HG03139 (cell line): ENCODE measurements around the gene LIMD2.

Experiments used
- ATAC-seq: cut with Tn5 transposase; IDR thresholded peaks from one replicate; pipeline ENCODE4 v1.9.1; 2021; ENCODE audit not compliant: unreplicated experiment

LIMD2 gene

DNA sequence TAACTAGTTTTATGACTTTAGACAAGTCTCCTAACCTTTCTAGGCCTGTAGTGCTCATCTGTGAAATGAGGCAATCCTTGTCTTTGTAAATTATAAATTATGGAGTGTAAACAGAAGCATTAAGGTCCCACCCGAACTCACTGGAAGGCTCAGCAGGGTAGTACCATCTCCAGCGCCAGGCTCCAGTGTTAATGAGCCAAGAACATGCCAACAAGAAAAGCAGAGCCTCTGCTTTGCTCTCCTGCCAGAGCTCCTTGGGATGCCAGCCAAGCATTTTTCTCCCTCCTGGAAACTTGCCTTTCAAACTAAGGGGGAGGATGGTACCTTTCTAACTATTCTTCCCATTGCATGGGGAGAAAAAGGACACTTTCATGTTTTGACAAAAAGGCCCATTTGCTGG is 14.9 kb downstream of the LIMD2 start:
- ATAC-seq = no peak

DNA sequence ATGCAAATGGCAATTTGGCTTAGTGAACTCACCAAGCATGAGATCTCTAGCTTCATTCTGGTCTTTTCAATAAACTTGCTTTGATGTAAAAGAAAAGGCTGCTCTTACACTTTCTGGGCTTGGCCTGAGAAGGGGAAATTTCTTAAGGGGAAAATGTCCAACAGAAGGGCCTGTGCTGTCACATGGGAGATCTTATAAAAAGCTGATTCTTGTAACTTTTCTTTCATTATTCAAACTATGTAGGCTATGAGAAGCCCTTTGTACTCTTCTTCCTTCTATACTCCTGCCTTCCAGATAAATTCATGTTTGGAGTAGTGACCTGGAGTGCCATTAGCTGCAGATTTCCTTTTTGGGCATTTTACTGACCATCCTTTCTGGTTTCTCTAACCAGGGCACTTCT is 16.9 kb downstream of the LIMD2 start:
- no peak for ATAC-seq

DNA sequence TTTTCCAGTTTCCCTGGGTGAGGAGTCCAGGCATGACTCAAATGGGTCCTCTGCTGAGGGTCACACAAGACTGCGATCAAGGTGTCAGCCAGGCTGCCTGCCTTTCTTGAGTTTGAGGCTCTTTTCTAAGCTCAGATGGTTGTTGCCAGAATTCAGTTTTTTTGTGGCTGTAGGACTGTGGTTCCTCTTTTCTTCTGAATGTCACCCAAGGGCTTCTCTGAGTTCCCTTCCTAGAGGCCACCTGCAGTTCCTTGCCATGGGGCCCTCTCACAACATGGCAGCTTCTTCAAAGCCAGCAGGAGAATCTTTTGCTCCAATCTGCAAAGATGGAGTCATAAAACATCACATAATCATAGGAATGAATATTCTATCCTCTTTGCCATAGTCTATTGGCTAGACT is 17.5 kb downstream of the LIMD2 start:
- ATAC-seq = no peak

DNA sequence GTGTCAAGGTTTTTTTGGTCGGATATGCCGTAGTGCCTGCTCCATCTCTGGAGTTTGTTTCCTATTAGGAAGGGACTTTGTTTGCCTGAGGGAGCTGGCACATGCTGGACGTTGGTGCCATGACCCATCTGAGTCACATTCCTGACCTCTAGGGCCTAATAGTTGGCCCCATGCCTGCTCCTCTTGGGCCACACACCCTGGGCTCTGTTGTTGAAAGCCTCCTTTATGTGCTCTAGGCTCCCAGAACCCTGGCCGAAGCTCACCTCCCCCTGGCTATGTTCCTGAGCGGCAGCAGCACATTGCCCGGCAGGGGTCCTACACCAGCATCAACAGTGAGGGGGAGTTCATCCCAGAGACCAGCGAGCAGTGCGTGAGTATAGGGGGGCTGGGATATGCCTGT is 18.4 kb downstream of the LIMD2 start:
- ATAC-seq = no peak

DNA sequence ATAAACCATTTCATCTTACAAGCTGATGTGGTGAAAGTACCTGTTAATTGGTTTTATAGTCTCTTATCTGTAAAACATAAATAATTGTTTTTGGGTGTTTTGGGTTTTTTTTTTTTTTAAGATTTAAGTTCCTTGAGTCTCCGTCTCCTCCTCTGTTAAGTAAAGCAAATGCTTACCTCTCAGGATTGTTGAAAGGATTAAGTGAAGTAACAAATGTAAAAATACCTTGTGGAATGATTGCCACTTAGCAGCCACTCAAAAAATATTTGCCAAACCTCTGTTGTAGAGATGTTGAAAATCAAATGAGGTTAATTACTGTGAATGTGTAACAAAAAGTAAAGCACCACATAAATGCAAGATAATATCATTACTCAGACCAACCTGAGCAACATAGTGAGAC is 19.2 kb downstream of the LIMD2 start:
- ATAC-seq = no peak

DNA sequence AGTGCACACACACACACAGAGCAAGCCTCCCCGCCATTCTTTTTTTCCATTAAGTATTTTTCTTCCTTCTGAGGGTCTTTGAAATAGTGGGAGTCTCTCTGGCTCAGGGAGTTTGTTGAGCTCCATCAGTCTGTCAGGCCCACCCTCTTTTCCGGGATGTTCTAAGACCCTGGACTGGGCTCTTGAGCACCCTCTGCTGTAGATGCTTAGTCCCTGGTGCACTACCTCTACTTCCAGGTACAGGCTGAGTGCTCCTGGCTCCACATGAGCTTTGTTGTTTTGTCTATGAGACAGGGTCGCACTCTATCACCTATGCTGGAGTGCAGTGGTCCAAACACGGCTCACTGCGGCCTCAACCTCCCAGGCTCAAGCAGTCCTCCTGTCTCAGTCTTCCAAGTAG is 20.7 kb downstream of the LIMD2 start:
- no peak for ATAC-seq

DNA sequence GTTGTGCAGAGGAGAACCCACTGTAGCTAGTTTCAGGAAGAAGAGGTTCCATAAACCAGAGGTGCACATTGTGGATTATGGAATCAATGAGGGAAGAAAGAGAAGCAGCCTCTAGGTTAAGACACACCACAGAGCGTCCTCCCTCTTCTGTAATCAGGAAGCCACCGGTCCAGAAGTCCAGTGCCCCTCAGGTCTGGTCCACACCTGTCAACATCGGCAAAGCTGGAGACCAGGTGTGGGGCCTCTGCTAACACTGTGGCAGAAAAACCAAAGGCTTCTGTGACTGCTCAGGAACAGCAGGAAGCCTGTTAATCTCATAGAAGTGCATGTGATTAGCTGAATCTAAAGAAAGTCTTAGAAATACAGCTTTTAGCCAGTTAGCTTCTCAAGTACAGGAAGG is 23.3 kb downstream of the LIMD2 start:
- ATAC-seq = no peak

DNA sequence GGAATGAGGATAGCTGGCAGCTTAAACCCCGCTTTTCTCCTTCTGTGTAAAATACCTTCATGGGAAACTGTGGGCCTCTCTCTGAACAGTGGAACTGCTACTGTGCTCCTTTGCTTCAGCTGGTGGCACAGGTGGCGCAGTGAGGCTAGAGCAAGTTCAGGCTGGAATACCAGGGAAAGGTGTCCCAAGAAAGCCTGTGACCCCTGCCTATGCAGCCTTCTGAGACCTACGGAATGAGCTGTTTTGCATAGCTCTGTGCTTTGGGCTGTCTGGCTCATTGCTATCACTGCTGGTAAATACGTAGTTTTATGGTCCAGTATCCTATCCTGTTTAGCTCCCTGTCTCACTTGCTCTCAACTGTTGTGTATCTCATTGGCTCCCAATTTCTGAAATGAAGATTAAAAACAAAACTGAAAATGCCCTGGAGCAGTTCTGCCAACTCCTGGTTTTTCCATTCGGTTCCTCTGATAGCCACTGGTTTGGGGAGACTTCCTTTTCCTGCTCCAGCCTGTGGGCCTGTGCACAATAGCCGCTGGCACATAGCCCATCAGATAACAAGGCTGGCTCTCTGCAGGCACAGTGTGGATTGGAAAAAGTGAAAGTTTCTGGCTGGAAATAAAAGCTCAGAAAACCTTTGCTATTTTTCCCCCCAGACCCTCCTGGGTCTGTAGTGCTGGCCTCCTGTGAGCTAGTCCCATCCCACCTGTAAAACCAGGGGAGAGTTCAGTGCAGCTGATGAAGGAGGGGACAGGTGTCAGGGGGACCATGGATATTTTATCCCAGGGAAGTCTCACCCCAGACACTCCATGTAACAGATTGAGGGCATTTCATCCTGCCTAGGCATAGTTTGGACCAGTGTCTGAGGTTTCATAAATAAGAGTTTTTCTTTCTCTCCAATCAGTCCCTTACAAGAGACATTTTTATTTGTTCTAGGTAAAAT is 24.0 kb downstream of the LIMD2 start:
- no peak for ATAC-seq

DNA sequence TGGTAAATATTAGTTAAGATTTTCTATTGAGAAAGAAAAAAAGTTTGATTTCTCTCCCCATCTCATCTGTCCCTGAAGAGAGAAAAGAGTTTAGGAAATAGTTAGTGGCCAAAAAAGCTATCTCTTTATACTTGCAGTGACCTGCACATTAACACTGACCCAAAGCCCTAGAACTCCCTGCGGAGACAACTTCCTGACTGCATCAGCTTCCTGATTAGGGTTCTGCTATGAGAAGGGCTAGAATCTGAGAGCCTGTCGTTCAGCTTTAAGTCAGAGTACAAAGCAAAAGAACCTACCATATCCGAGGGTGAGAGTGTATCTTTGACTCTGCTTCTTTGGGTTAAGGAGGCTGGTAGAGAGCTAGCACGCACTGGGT is 24.7 kb downstream of the LIMD2 start:
- no peak for ATAC-seq

DNA sequence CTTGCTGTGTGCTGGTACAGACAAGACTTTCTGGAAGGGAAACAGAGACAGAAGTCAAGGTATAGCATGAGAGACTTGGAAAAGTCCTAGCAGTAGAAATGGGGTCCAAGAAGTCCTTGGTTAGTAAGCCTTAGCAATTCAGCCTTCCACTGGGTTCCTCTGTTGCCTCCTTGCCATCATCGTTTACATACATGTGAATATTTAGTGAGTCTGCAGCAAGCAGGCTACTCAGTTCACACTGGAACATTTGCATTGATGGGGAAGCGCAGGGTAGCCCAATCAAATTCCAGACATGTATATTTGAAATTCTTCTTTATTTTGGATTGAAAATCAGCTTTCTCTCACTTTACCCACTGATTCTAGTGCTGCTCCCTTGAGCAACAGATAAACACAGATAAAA is 27.1 kb downstream of the LIMD2 start:
- ATAC-seq = no peak

DNA sequence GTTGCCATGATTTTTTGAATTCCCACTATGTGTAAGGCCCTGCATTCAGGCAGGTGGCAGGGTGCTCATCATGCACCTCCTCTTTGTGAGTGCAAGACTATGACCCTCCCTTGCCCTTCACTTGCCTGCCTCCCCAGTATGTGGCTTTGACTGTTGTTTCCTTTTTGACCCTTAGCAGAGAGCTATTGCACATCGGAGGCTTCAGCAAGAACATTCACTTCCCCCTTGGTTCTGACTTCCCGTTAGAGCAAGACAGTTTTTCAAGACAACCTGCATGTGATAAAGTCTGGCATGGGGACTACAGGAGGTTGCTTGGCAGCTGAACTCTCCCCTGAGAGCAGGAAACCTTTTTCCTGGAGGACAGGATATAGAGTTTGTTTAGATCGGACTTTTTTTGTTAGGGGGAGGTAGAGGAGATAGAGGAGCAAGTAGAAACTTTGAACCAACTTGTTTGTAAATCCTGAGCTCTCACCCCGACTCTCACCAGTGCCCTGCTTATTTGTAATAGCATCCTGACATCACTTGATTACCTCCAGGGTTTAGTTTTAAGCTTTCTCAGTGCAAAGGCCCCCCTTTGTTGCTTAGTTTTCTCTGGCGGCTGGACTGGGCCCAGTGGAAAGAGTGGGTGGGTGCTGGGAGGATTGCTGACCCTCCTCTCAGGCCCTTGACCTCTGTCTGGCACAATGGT is 34.3 kb downstream of the LIMD2 start:
- ATAC-seq = no peak

DNA sequence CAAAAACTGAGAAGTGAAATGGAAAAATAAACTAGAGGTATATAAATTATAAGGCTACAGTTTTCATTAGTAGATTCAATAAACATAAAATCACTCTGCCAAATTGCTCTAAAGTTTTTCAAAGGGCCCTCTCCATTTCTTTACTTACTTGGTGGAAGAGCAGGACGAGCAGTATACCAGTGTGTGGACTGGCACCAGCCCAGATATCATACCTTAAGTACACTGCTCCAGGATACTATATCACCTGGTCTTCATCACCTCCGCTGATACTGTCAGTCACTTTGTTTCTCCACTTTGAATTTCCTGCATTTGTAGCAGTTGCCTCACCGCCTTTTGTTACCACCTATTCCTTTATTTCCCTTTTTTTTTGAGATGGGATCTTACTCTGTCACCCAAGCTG is 40.1 kb downstream of the LIMD2 start:
- no peak for ATAC-seq

DNA sequence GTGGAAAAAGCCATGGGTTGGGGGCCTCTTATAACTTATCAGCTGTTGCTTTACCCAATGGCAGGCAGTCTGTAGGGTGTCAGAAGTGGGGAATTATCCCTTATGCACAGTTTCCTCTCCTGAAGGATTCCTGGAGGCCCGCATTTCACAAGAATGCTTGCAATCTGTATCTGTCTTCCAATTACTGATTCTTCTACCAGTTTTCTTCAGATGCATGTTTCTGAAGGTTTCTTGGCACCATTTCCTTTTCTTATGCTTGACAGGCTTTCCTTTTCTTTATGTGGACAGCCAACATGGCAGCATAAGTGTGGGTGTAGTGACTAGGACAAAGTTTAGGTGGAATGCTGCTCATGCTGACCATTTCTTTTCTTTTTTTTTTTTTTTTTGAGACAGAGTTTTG is 41.6 kb downstream of the LIMD2 start:
- no peak for ATAC-seq

DNA sequence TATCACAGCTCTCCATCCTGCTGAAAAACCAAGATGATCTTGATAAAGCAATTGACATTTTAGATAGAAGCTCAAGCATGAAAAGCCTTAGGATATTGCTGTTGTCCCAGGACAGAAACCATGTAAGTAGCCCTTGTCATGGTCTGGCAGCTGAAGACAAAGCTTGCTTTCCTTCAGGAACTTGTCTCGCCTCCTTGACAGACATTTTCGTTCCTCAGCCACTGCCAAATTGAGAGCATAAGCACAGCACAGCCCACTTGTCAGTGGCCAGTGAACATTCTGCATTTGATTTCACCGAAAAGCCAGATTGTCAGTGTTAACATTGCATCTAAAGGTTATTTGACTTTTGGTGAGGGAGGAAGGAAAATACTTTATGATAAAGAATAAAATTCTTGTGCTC is 42.1 kb downstream of the LIMD2 start:
- ATAC-seq = no peak

DNA sequence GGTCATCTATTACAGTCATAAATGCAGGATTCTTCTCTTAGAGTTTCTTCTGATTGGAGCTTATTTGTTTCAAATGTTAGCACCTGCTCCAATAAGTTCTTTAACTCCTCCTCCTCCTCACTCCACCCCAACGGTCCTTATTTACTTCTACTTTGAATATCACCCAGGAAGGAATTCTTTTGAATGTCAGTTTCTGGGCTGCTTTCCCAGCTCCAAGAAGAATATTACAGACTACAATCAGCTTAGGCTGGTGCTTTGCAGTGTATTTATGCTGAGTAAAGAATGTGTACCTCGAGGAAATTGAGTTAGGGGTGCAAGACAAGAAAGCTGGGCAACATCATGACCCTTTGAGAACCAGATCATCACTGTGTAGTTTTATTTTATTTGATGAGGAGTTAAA is 46.9 kb downstream of the LIMD2 start:
- no peak for ATAC-seq

DNA sequence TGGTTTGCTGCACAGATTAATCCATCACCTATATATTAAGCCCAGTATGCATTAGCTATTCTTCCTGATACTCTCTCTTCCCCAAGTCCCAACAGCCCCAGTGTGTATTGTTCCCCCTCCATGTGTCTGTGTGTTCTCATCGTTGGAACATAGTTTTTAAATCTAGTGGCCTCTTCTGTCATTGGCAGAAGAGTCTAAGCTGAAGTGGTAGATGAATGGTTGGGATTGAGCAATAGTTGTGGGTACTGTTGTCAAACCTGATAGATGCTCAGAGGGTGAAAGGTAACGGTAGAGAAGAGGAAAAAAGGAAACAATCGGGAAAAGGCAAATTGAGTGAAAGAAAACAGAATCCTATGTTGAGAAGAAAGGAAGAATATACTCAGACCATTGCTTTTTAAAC is 47.8 kb downstream of the LIMD2 start:
- ATAC-seq = no peak

DNA sequence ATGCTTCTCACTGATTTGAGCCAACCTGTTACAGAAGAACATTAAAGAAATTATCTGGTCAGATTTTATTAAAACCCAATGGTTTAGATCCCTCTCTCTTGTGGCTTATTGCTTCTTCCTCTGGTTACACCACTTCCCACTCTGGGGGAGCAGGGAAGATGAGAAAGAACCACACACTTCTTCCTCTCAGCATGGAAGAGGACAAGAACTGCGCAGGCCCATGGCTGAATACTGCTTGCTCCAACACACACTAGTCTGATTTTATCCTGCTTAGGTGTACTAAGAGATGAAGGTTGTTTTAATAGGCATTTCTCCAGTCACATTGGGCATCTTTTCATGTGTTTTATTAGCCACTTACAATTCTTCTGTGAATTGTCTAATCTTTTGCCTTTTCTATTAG is 50.1 kb downstream of the LIMD2 start:
- ATAC-seq = no peak

DNA sequence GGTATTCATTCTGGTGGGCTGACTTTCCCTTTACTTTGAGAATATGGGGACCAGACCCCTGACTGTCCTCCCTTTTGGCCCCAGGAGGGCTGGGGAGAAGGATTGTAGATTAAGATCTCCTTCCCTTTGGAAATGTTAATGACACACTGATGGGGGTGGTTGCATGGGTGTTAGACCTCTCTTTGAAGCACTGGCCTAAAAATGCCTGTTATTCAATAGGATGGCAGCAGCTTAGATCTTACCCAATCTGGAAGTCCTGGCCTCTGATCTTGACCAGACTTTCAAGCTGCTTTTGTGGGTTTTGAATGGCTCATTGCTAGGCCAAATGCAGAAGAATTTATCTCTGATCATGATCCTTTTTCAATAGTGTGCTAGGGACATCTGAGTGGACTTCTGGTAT is 52.0 kb downstream of the LIMD2 start:
- no peak for ATAC-seq

DNA sequence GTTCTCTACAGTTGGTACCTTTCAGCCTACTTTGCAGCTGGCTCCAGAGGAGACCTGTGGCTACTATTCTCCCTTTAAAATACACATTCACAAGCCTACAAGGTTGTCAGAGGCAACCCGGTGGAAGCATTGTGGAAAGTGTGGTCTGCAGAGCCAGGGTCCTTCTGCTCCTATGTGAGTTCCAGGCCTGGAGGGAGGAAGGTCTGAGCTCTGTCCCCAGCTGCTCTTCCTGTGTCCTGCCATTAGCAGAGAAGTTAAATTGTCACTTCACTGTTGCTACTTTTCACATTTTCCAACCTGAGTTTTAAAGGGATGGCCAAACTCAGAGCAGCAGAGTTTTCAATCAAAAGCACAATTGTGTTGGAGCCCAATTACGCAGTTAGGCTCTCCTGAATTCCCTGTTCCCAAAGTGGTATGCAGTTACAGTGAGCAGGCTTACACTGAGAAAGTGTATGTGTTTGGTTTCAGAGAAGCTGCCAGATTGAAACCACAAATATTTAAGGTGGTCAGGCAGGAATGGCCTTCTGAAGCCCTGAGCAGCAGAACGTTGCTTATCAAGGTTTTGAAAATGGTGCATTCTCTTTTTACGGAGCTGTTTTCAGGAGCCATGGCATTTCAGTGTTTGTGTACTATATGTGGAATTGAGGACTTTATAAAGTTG is 52.7 kb downstream of the LIMD2 start:
- ATAC-seq = no peak

DNA sequence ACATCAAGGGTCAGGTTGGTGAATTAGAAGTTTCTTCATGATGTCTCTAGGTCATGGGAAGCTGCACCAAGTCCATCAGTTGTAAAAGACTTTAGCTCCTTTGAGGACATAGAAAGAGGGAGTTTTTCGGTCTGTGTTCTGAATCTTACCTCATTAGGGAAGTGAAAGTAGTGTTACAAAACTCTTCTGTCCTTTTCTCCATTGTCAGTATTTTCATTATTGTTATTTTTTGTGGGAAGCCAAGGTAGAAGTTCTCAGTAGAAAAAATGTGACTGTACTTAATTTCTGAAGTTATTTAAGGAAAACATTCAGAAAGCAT is 53.5 kb downstream of the LIMD2 start:
- ATAC-seq = peak; percentile 73
